ENCODE measurements around the gene SEMA4D.

SEMA4D gene

DNA sequence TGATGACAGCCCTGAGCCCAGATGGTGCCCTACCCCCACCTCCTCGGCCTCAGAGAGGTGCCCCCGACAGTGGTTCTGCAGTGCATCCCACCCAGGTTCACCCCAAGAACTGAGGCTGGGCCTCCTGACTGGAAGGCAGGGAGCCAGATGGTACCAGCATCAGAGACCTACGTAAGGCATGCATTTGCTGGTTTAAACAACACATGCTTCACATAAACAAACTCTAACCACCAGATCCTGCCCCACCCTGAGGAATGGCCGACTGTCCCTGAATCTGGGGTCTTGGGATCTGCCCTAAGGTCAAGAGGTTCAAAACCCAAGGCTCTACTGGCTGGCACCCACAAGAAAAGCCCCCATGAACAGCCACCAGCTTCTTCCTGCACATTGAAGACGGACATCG, 106.3 kb downstream of the SEMA4D start:
- in situ Hi-C loops (cut with MboI; ENCODE audit: low sequenced_read_pairs): loop anchor here (10.0 kb wide), 1 partner anchor 153 kb away; no protein-coding TSS in a partner anchor

DNA sequence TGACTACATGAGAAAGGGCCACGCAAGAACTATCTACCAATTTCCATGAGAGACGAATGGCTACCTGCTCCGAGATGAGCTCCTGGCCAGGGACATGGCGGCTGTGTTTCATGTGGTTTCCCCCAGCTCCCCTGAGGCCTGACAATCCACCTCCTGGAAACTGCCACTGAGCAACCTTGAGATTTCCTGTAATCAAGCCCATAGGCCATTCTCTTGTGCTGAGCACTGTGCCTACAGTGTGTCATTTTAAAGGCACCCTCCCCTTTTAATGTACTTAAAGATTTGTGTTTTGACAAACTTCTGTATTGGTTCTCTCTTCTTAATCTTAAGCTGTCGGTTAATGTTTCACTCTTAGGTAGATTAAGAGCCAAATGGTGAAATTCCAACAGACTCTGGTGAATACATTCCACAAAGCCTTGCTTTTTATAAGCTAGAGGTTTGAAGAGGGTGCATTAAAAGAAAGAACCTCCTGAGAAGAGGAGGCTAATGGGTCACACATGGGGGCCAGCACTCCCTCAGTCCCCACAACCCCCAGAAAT, 107.3 kb downstream of the SEMA4D start:
- in situ Hi-C loops (cut with MboI; ENCODE audit: low sequenced_read_pairs): loop anchor here (10.0 kb wide), 1 partner anchor 154 kb away; no protein-coding TSS in a partner anchor

DNA sequence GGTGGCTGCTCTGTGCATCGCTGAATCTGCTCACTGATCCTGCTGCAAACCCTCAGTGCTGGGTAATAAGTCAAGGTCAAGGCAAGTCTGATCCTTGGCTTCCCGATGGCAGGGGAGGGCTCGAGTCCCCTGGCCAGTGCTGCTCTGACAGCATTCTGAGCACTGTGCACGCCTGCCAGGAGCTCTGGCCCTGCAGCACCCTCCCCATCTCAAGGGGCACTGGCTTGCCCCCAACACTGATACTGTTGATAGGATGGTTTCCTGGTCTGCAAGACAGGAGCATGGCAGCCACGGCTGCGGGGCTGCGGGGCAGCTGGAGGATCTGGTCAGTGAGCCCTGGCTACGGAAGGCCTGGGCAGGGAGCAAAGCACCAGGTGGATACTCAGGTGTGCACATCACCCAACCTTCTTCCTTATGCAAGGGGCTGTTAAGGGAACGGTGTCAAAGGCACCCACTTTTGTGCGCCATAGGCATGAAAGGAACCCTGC, 107.8 kb downstream of the SEMA4D start:
- in situ Hi-C loops (cut with MboI; ENCODE audit: low sequenced_read_pairs): loop anchor here (10.0 kb wide), 1 partner anchor 155 kb away; no protein-coding TSS in a partner anchor

DNA sequence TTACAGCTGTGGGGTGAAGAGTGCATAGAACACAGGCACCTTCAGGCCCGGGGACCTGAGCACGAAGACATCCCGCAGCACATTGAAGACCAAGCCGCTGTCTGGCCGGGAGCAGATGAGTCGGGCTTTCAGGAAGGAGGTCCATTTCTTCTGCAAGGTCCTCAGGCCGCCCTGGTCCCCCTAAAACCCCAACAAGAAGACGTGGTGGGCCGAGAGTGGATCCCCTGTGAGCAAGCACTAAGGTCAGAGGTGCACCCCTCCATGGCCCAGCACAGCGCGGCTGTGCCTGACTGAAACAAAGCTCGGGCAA, 109.1 kb downstream of the SEMA4D start:
- in situ Hi-C loops (cut with MboI; ENCODE audit: low sequenced_read_pairs): no loop called here

DNA sequence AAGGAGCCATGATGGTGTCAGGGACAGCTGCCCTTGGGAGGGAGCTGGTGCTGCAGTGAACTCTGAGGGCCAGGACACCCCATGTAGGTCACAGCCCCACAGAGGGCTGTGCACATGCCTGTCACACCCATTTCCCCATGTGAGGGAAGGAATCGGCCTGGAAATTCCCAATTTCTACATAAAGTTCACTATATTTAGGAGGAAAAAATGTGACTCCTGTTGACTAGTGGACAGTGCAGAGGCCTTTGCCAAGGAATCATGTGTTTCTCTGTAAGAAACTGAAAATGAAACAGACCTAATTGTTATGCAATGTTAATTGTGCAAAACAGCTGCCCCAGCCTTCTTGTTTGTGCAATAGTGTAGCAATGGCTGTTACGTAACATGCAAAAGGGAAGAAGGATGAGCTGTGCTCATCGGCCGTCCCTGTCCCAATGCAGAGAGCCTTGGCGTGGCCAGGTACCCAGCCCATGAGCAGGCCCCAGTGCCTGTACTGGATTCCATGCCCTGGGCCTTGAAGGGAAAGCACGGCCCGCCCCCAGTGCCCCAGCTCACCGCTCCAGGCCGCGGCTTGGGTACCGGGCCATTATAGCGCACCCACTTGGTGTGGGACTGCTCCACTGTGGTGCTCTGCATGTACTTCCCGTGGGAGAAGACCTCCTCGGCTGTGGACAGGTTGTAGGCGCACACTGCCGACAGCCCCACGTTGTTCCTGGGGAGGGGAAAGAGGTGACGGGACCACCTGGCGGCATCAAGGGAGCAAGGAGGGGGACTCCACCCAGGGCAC, 109.6 kb downstream of the SEMA4D start:
- in situ Hi-C loops (cut with MboI; ENCODE audit: low sequenced_read_pairs): no loop called here

DNA sequence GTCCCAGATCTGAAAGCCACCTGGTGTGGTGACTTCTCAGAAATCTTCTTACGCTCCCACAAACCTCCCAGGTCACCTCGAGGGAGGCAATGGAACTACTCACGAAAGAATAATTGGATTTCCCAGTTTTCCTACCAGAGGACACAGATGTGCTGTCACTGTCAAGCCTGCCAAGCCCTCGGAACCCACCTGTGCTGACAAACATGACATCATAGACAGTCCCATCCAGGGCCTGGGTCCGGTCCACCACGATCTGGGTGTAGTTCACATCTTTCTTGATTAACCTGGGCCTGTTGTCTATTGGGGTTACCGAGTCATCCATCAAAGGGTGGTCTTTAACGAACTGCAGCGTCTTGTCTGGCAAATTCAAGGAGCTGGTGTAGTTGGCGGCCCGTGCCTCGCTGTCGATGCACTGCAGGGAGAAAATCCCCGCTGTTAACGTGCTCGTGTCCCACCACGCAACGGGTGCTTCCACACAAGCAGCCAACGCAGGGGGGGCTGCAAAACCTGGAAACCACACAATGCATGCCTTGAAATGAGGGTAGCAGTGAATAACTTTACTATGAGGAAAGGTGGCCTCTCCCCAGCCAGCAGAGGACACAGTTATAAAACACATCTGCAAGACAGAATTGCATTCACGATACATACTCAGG, 110.6 kb downstream of the SEMA4D start:
- in situ Hi-C loops (cut with MboI; ENCODE audit: low sequenced_read_pairs): no loop called here

DNA sequence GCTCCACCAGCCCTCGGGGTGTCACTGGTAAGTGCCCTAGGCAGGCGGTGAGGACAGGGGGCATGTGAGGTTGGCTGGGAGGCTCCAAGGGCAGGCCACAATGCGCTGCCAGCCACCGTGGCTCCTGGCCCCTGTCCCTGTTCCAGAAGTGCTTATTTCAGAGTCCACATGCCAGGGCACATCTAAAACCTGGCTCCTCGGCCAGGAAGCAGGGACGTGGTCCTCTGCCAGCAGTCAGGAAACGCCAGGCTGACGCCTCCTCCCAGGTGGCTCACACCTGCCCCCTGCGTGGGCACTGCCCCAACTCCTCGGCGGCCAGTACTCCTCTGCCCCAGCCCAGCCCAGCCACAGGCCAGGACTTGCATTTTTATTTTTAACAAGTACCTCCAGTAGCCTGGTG, 111.1 kb downstream of the SEMA4D start:
- in situ Hi-C loops (cut with MboI; ENCODE audit: low sequenced_read_pairs): no loop called here

DNA sequence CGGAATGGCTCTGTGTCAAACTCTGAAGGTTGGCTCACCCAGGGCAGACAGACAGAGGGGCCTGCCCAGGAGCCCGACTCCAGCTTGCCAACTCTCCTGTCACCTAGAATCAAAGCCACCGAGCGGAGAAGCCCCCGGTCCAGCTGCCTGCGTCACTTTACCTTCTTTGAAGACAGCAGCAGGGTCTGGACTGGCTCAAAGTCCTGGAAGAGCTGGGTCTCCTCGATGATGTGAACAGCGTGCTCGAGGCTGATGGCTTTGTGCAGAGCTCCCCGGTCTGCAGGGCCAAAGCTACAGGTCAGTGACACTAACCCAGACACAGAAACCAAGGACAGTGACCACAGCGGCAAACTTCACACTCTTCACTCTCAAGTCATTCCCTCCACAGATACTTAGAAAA, 111.7 kb downstream of the SEMA4D start:
- in situ Hi-C loops (cut with MboI; ENCODE audit: low sequenced_read_pairs): no loop called here

DNA sequence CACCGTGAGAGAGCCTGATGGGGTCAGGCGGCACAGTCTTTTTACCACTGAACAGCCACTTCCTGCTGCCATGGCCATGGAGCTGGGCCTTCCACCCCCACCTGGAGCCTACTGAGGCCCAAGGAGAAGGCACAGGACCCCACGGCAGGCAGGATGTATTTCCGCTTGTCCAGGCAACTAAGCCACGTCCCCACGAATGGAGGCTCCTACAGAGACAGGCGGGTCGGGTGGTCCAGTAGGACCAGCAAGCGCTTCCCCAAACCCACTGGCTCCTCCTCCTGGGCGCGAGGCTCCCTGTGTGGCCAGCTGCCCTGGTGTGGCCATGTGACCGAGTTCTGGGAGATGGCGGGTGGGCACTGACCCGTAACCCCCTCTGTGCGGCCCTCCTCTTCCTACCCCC, 113.1 kb downstream of the SEMA4D start:
- in situ Hi-C loops (cut with MboI; ENCODE audit: low sequenced_read_pairs): no loop called here

DNA sequence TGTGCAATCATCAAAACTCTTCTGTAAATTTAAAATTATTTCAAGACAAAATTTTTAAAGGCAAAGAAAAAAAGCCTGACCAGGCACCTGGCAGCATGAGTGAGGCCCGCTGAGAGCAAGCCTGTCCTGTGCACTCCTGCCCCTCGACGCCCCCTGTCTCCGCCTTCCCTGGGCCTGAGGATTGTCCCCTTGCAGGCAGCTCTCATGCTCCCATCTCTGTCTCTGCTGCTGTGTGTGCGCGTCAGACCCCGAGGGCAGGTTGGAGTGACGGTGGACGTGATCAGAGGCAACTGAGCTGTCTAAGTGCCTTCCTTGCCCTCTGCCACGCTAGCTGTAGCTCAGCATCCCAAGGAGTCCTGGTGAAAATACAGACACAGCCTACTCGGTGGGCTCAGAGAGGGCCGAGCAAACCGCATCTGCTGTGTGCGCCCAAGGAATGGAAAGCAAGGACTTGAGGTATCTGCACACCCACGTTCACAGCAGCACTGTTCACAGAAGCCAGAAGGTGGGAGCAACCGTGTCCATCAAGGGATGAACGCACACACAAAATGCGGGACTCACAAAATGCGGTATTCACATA, 114.1 kb downstream of the SEMA4D start:
- in situ Hi-C loops (cut with MboI; ENCODE audit: low sequenced_read_pairs): no loop called here

DNA sequence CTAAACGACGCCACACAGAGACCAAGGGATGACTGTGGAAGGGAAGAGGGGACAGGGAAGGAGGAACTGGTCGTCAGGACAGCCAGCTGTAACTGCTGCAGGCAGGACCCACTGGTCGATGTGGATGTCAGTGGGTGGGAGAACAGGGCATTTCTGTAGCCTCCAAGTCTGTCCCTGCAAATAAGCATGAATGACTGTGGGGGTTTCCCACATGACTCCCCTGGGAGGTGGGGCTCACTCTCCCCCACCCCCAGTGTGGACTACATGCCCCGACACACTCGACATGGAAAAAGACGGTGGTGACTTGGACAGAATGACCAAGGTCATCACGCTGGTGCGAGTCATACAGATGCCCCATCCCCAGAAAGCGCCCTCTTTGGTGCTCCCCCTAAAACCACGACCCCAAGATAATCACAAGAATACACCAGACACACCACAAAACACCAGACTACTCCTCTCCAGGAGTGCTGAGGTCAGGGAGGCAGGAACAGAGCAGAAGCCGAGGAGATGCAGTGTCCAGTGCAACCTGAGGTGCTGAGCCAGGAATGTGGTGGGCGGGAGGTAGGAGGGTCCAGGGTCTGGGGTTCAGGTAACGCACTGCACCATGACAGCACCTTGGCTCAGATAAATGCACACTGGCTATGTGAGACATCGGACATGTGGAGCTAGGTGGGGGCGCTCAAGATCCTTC, 114.7 kb downstream of the SEMA4D start:
- in situ Hi-C loops (cut with MboI; ENCODE audit: low sequenced_read_pairs): no loop called here

DNA sequence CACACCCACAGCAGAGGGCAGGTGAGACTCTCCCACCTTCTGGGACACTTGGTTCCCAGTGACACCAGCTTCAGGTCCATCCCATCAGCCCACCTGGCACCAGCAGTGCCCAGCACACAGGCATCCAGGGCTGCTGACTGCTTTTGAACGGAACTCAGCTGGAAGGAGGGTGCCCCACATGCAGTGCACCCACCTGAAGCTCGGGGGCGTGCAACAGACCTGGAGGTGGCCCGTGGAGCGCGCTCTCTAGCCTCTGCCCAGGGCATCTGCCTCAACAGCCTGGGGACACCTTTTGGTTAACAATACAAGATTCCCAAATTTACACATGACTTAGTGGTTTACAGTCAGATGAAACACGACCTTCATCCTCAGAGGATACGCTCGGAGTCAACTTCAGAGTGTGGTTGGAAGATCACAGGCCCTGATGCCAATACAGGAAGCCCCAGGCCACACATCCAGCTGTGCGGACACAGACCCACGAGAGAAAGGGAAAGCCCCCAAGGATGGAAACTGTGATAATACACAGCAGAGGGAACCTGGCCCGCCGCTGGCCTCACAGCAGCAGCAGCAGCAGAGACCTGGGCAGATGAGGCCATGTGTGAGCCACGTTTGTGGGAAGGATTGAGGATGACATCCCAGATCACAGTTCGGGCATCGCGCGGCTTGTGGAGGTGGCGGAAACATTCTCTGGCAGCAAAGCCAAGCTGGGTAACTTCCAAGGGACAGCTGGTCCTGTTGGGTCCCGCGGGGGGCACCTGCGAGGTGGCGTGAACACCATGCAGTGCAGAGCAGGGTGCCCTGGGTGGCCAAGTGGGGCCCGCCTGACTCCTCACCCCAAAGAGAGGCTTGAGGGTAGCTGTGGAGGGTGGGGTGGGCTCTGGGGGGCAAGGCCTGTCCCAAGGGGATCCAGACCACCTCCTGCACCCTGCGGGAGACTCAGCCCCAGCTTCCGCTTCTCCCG, 115.6 kb downstream of the SEMA4D start:
- in situ Hi-C loops (cut with MboI; ENCODE audit: low sequenced_read_pairs): no loop called here

DNA sequence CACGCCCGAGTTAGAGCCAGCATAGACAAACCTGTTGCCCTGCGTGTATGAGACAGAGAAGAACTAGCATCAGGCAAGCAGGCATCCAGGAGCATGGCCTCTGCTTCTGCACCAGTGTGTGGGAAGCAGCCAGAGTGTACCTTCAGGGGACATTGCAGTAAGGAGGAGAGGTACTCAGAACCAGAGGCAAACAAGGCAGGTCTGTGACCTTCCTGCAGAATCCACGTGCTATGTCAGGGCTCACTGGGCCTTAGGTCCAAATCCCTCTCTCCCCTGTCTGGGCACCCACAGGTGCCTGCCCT, 116.7 kb downstream of the SEMA4D start:
- in situ Hi-C loops (cut with MboI; ENCODE audit: low sequenced_read_pairs): no loop called here

DNA sequence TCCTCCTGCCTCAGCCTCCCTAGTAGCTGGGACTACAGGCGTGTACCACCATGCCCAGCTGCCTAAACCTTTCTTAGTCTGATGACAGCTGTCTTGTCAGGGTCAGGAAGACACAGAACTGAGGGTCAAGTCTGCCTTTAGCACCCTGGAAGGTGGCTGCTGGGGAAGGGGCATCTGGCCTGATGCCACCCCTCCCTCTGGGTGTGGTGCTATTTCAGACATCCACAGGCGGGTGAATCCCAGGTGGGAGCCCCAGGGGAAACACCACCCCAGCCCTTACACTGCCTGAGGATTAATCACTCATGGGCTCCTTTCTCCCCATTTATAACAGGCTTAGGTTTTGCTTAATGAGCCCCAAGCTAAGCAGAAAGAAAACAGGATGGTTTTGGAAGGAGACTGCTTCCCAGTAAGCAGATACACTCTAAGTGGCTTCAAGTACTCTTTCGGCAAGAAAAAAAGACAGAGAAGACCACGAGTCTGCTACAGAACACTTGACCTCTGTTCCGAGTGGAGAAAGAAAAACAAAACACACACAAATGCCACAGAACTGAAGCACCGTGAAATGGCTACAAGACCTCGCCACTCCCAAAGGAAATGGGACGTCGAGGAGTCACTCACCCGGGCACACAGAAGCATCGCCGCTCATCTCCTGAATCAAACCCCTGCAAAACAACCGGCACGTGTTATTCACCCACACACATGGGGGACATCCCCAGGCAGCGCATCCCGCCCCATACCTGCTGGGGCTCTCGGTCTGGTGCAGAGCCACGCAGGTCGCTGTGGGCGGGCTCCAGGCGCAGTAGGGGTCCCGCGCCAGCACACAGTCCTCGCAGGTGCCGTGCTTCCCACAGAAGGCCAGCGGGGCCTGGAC, 117.2 kb downstream of the SEMA4D start:
- in situ Hi-C loops (cut with MboI; ENCODE audit: low sequenced_read_pairs): no loop called here

DNA sequence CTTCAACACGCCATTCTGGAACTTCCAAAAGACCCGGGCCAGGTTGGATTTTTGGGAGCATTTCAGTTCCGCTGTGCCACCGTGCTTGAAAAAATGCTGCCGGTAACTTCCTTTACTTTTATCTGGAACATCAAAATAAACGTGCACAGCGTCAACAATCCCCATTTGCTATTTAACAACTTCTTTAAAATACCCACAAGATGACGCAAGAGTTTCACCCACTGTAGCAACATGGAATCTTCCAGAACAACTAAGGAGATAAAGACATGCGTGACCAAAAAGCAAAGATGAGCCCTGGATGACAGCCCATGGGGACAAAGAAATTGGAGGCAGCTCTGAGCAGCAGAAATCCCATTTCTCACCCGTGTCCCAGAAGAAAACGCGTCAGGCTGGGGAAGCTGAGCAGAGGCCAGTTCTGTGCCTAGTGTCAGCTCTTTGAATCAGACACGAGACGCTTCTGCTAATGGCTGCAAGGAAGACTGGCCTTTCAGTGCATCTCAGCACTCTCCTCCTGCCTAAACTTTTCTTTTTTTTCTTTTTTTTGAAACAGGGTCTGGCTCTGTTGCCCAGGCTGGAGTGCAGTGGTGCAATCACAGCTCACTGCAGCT, 118.3 kb downstream of the SEMA4D start:
- in situ Hi-C loops (cut with MboI; ENCODE audit: low sequenced_read_pairs): no loop called here

DNA sequence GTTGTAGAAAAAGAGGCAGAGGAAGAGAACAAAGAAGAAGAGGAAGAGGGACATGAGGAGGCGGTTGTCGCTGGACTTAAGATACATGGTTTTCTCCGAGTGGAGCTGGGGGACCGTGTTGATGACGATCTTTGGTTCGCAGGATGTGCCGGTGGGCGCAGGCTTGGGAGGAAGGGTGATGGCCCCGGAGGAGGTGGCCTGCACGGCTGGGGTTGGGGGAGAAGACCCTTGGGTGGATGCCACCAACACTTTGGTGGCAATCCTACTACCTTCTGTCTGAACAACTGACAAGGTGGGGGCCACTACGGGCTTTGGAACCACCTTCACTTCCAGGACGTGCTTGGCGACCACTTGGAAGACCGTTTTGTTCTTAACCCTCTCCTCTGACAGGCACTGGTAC, 118.9 kb downstream of the SEMA4D start:
- in situ Hi-C loops (cut with MboI; ENCODE audit: low sequenced_read_pairs): no loop called here

DNA sequence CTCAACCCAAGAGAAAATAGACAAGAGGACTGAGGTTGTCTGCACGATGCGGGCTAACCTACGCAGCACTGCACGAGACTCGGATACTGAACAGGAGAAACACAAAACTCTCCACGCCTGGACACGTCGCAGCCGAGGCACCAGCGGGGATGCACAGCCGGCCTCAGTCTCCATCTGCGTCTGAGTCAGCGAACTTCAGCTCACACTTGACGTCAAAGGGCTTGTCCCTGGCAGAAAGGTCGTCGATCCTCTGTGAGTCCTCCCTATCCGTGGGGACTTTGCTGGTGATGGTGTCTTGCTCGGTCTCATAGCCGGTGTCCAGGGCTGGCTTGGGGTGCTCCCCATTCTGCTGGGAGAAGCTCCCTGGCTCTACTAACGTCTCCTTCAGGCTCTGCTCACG, 119.4 kb downstream of the SEMA4D start:
- in situ Hi-C loops (cut with MboI; ENCODE audit: low sequenced_read_pairs): no loop called here

DNA sequence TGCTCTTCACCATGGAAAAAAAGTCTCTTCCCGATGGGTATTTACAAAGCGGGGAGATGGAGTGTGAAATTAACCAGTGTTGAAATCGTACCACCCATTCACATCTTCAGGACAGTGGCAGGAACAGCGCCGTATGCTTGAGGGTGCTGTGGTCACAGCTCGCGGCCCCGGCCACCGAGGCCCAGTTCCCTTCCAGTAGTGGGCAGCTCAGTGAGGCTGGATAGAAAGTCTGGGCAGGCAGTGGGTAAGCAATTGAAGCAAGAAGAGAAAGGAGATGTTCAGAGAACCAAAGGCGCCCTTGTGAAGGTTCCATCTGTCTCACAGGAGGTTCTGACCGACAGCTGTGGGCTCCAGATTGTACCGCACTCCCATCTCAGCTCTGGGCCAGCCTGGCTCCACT, 120.5 kb downstream of the SEMA4D start:
- in situ Hi-C loops (cut with MboI; ENCODE audit: low sequenced_read_pairs): no loop called here

All from HL-60/S4 (cell line).